Thoracic aorta (tissue), 2 donors: ENCODE measurements around the gene PTPN4. TPM values are rescaled to one million over a fixed set of nuclear protein-coding genes. Genes with fewer than 3 reads are reported as not detected.

ENCODE experiments used
- ATAC-seq: fragments of 150-250 bp; one replicate; pipeline ENCODE4 v1.8.0; 2017; ENCODE audit warnings: low read depth; ENCODE audit not compliant: insufficient number of reproducible peaks, low FRiP score
- DNase-seq: peaks from one replicate; pipeline ENCODE4 v3.0.0-alpha.2; 2020; ENCODE audit warnings: low spot score
- H3K27ac ChIP-seq, 2 donors: fragments of 200-600 bp; sonication (generic); 1 replicate in 1 of 2; 2 replicates in 1 of 2; pipeline ENCODE4 v1.5.1; 2016; ENCODE audit warnings: mild to moderate bottlenecking in 2 of 2, moderate library complexity in 2 of 2
- H3K27me3 ChIP-seq: fragments of 200-600 bp; sonication (generic); replicated peaks from 2 replicates; pipeline ENCODE4 v1.6.0; 2016; ENCODE audit warnings: mild to moderate bottlenecking; ENCODE audit not compliant: insufficient read depth
- H3K36me3 ChIP-seq: fragments of 200-600 bp; sonication (generic); one replicate; pipeline ENCODE4 v1.5.1; 2016
- H3K4me1 ChIP-seq, 2 donors: fragments of 200-600 bp; sonication (generic); 1 replicate in 1 of 2; 2 replicates in 1 of 2; pipeline versions ENCODE4 v1.5.1 to v1.6.0; 2016; ENCODE audit warnings: low read depth in 2 of 2, mild to moderate bottlenecking in 1 of 2; ENCODE audit not compliant: control insufficient read depth in 1 of 2
- H3K4me3 ChIP-seq: fragments of 200-600 bp; sonication (generic); 2 replicates; pipeline ENCODE4 v1.5.1; 2016; ENCODE audit warnings: mild to moderate bottlenecking
- H3K9me3 ChIP-seq: fragments of 200-600 bp; sonication (generic); 2 replicates; pipeline ENCODE4 v1.5.1; 2016
- total RNA-seq, 2 donors: library from RNA; depleted of rRNA; stranded (reverse); fragments of >200 nt; gene quantifications; one replicate each; pipeline versions ENCODE4 v1.1.0 to v1.2.3, GENCODE V29; 2016
- TF ChIP-seq, protein P1 (sequence below): fragments of 200-600 bp; sonication (generic); IDR thresholded peaks from one replicate; pipeline ENCODE4 v1.5.1; 2019; ENCODE audit warnings: antibody characterized with exemption

PTPN4 gene
- total RNA-seq, 2 donors from 2014 or later: 18.5 to 43.3 TPM

DNA sequence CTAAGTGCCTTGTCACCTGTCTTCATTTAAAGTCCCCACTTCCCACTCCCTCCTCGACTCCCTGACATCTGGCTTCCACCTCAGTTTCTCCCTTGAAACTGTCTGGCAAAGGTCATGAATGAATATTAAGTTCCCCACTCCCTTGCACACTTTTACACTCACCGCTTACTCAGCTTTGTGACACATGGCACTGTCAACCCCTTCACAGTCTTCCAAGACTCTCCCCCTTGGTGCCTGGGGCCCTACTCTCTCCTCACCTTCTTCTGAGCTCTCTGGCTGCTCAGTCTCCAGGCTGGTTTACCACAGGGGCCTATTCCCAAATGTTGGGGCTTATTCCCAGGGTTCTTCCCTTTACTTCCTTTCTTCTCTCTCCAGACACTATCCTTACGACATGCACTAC is 17.9 kb upstream of the PTPN4 start:
- Histone ChIP-seq H3K9me3 (no peaks in the 10 kb centered on the region), H3K27me3 (no peaks in the 10 kb centered on the region), H3K4me3 (no peak overlapping the region), H3K27ac (no peak overlapping the region), H3K36me3 (no peaks in the 10 kb centered on the region), H3K4me1 (no peaks in the 10 kb centered on the region)
- ATAC-seq (no peak), DNase-seq (no peak)
- TF ChIP-seq, protein P1, sequence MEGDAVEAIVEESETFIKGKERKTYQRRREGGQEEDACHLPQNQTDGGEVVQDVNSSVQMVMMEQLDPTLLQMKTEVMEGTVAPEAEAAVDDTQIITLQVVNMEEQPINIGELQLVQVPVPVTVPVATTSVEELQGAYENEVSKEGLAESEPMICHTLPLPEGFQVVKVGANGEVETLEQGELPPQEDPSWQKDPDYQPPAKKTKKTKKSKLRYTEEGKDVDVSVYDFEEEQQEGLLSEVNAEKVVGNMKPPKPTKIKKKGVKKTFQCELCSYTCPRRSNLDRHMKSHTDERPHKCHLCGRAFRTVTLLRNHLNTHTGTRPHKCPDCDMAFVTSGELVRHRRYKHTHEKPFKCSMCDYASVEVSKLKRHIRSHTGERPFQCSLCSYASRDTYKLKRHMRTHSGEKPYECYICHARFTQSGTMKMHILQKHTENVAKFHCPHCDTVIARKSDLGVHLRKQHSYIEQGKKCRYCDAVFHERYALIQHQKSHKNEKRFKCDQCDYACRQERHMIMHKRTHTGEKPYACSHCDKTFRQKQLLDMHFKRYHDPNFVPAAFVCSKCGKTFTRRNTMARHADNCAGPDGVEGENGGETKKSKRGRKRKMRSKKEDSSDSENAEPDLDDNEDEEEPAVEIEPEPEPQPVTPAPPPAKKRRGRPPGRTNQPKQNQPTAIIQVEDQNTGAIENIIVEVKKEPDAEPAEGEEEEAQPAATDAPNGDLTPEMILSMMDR: no peak

DNA sequence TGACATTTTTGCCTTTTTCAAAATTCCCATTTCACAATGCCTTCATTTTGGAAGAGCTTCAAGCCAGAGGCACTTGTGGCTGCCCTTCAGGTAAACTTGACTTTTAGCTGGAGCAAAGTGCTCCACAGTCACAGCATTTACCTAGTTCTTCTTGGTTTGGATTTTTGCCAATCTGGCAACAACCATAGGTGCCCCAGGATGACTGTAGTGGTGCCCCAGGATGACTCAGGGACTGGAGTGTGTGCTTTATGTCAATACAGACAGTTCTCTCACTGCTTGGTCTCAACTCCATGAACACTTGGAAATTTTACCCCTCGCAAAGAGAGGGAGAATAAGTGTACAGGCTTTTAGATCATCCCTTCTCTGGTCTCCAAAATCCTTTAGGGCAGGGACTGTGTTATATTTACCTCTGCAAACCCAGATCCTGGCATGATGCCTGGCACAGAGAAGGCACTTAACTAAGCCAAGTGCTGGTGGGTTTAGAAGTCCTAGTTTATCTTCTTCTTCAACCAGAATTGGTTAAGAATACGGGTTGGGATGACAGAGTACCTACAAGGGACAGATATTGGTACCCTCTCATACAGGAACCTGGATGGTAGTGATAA is 15.3 kb upstream of the PTPN4 start:
- Histone ChIP-seq H3K36me3 (no peaks in the 10 kb centered on the region), H3K27me3 (no peaks in the 10 kb centered on the region), H3K9me3 (no peaks in the 10 kb centered on the region), H3K4me1 (peaks cover 0 to 1% of the 10 kb centered on the region in 2 donors), H3K4me3 (no peak overlapping the region), H3K27ac (no peak overlapping the region)
- DNase-seq (no peak), ATAC-seq (no peak)
- TF ChIP-seq, protein P1: no peak

DNA sequence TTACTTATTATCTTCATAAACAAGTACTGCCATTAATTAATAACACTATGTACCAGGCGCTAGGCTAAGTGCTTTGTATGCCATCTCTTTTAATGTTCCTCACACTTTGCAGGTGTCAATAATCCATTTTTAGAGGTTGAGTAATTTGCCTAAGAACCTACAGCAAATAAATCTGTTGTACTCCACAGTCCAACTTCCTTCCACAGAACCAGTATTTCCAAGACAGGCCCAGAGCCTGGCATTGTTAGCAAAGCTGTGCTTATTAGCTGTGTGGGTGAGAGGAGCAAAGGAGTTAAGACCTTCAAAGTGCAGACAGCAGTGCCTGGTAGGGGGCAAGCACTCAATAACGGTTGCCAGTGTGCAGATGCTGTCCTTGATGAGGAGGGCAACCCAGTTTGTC is 14.2 kb upstream of the PTPN4 start:
- no peak for ATAC-seq
- Histone ChIP-seq H3K9me3 (no peaks in the 10 kb centered on the region), H3K27me3 (no peaks in the 10 kb centered on the region), H3K36me3 (no peaks in the 10 kb centered on the region), H3K4me1 (peaks cover 0 to 3% of the 10 kb centered on the region in 2 donors), H3K4me3 (no peak overlapping the region), H3K27ac (no peak overlapping the region)
- no peak for DNase-seq
- TF ChIP-seq, protein P1: no peak

DNA sequence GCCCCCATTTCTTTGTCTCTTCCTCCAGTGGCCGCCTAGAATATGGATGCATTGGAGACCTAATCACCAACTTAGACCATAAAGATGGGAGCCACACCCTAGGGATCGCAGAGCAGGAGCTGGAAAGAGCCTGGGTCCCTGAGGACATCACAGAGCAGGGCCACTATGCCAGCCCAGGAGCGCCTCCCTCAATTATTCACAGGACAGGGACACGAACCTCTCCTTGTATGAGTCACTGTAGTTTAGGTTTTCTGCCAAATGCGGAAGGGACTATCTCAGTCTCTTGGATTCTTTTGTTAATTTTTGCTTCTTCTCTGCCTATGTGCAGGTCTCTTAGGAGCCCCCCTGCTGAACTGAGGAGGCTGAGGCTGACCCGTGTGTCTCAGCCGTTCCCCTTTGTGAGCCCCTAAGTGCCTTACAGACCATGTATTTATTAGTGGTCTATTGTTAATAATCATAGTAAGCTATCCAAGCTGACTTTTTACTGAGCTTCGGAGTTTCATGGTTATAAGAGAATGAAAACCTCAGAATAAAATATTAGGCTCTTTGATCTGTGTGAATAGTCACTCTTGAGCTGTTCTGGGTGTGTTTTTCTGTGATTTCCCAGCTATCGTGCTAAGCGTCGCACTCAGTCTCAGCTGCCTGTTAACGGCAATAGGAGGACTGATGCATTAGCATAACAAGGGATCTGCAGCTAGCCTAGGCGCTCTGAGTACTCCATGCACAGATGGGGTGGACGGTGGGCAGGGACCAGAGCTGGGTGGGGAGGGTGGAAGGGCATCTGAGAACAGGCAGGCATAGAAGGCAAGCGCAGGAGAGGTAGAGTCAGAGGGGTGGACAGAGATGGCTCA is 12.7 kb upstream of the PTPN4 start:
- H3K36me3 ChIP-seq: no peaks in the 10 kb centered on the region
- H3K27me3 ChIP-seq: no peaks in the 10 kb centered on the region
- no peak overlapping the region for H3K4me3 ChIP-seq
- no peaks in the 10 kb centered on the region for H3K9me3 ChIP-seq
- H3K27ac ChIP-seq: no peak overlapping the region
- ATAC-seq (no peak), DNase-seq (no peak)
- peaks cover 0 to 3% of the 10 kb centered on the region in 2 donors for H3K4me1 ChIP-seq
- TF ChIP-seq, protein P1: no peak

DNA sequence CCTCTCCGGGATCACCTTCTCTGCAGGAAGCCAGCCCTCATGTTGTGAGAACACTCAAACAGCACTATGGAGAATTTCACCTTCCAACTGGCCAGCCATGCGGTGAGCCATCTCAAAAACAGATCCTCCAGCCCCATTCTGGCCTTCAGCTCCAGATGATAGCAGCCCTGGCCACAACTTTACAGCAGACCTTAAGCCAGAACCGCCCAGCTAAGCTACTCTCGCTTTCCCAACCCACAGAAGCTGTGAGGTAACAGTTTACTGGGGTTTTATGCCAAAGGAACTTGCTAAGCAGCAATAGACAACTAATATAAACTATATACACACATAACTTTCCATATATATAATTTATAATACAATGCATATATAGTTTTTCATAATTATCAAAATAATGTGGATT is 11.6 kb upstream of the PTPN4 start:
- TF ChIP-seq, protein P1: no peak
- no peaks in the 10 kb centered on the region for H3K36me3 ChIP-seq
- ATAC-seq (no peak), DNase-seq (no peak)
- H3K27ac ChIP-seq: no peak overlapping the region
- no peaks in the 10 kb centered on the region for H3K9me3 ChIP-seq
- peaks cover 0 to 3% of the 10 kb centered on the region in 2 donors for H3K4me1 ChIP-seq
- no peaks in the 10 kb centered on the region for H3K27me3 ChIP-seq
- no peak overlapping the region for H3K4me3 ChIP-seq
